Measurements from ENCODE around the gene RAD18.

RAD18 gene

DNA sequence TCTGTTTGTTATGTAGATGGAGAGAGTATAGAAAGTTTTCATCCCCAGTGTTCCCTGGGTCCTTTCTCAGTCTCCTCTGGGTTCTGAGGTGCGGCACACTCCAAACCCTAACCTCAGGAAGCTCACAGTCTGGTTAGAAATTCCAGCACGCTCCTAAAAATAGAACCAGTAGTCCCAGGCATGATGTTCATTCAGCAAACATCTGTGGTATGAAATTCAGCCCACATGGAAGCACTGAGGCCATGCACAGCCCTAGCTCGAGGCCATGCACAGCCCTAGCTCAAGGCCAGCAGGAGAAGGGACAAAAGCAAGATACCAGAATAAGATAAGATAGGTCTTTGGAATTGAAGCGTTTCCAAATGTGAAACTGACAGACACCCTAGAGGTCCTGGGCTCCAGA, 111.6 kb downstream of the RAD18 start:
- no peaks in the 10 kb centered on the region for H3K9me2 ChIP-seq (replicated peaks; ENCODE audit: low read depth, low read length)
- no peaks in the 10 kb centered on the region for H3K9me3 ChIP-seq (ENCODE audit: insufficient read depth, low read depth, low read length)
- H4K20me1 ChIP-seq (ENCODE audit: insufficient read depth, low read length, poor library complexity, severe bottlenecking), result no peaks in the 10 kb centered on the region
- no peaks in the 10 kb centered on the region for H3F3A ChIP-seq (ENCODE audit: low read depth)
- no peaks in the 10 kb centered on the region for H3K4me1 ChIP-seq (ENCODE audit: insufficient read depth, low read length, poor library complexity, severe bottlenecking)
- H3K79me2 ChIP-seq (ENCODE audit: insufficient read depth, low read length), result no peaks in the 10 kb centered on the region
- peaks cover 3% of the 10 kb centered on the region; the same call in 1 of the 2 replicates for H3K36me3 ChIP-seq (ENCODE audit: insufficient read depth, low read length)
- TF ChIP-seq, protein P1, sequence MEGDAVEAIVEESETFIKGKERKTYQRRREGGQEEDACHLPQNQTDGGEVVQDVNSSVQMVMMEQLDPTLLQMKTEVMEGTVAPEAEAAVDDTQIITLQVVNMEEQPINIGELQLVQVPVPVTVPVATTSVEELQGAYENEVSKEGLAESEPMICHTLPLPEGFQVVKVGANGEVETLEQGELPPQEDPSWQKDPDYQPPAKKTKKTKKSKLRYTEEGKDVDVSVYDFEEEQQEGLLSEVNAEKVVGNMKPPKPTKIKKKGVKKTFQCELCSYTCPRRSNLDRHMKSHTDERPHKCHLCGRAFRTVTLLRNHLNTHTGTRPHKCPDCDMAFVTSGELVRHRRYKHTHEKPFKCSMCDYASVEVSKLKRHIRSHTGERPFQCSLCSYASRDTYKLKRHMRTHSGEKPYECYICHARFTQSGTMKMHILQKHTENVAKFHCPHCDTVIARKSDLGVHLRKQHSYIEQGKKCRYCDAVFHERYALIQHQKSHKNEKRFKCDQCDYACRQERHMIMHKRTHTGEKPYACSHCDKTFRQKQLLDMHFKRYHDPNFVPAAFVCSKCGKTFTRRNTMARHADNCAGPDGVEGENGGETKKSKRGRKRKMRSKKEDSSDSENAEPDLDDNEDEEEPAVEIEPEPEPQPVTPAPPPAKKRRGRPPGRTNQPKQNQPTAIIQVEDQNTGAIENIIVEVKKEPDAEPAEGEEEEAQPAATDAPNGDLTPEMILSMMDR (conservative IDR thresholded peaks at IDR 0.05; ENCODE audit: low read length), result no peak
- no peak for TF ChIP-seq EZH2phosphoT487 (IDR thresholded peaks at IDR 0.05; ENCODE audit: borderline replicate concordance)
- H2AFZ ChIP-seq (ENCODE audit: low read length), result no peak overlapping the region
- H3K27me3 ChIP-seq (ENCODE audit: insufficient read depth, low read length, poor library complexity, severe bottlenecking), result no peaks in the 10 kb centered on the region
- no peak overlapping the region for H3K4me2 ChIP-seq (ENCODE audit: low read depth, low read length, poor library complexity, severe bottlenecking)
- H3K4me3 ChIP-seq (ENCODE audit: low read length, poor library complexity, severe bottlenecking), result no peak overlapping the region
- H3K9ac ChIP-seq (ENCODE audit: low read depth, low read length, poor library complexity, severe bottlenecking), result no peak overlapping the region

DNA sequence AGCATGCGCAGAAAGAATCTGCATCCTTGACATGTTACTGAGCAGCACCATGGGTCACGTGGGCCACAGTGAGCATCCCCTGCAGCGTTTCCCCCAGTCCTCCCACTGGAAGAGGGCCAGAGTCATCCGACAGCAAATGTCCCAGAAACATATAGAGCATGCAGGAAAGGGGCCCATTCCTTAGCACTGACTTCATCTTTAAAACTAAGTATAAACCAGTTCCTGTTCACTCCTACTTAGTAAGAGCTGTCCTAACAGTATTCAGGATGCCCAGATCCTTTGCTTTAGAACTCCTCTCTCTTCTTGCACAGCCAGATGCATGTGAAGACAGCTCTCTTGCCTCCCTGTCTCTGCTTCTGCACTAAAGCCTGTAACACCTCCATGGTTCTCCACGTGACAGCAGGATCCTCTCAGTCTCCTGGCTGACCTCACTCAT, 114.6 kb downstream of the RAD18 start:
- H3K4me2 ChIP-seq (ENCODE audit: low read depth, low read length, poor library complexity, severe bottlenecking), result no peak overlapping the region
- no peaks in the 10 kb centered on the region for H3K27me3 ChIP-seq (ENCODE audit: insufficient read depth, low read length, poor library complexity, severe bottlenecking)
- TF ChIP-seq, protein P1 (conservative IDR thresholded peaks at IDR 0.05; ENCODE audit: low read length), result no peak
- TF ChIP-seq EZH2phosphoT487 (IDR thresholded peaks at IDR 0.05; ENCODE audit: borderline replicate concordance), result no peak
- H3K4me3 ChIP-seq (ENCODE audit: low read length, poor library complexity, severe bottlenecking), result no peak overlapping the region
- H3K79me2 ChIP-seq (ENCODE audit: insufficient read depth, low read length), result no peaks in the 10 kb centered on the region
- H3K9me2 ChIP-seq (replicated peaks; ENCODE audit: low read depth, low read length), result no peaks in the 10 kb centered on the region
- H3K9ac ChIP-seq (ENCODE audit: low read depth, low read length, poor library complexity, severe bottlenecking), result no peak overlapping the region
- no peaks in the 10 kb centered on the region for H4K20me1 ChIP-seq (ENCODE audit: insufficient read depth, low read length, poor library complexity, severe bottlenecking)
- H3K9me3 ChIP-seq (ENCODE audit: insufficient read depth, low read depth, low read length), result no peaks in the 10 kb centered on the region
- H3K36me3 ChIP-seq (ENCODE audit: insufficient read depth, low read length), result no peaks in the 10 kb centered on the region
- no peaks in the 10 kb centered on the region for H3F3A ChIP-seq (ENCODE audit: low read depth)
- no peaks in the 10 kb centered on the region for H3K4me1 ChIP-seq (ENCODE audit: insufficient read depth, low read length, poor library complexity, severe bottlenecking)
- H2AFZ ChIP-seq (ENCODE audit: low read length), result no peak overlapping the region

DNA sequence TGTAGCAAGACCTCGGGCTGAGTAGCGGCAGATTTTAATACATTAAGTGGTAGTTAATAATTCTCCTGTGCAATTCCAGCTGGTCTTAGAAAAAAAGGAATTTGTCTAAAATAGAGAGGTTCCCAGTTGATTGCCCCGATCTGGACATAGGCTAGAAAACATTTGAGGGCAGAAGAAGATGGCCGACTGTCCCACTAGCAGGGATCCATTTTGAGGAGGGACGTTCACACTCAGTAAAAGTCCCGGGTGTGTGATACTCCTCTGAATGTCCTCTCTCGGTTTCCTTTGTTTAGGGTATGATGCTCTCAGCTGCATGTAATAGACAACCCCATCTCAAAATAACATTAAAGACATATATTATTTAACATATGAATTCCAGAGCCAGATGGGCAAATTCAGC, 116.0 kb downstream of the RAD18 start:
- no peaks in the 10 kb centered on the region for H3F3A ChIP-seq (ENCODE audit: low read depth)
- H3K9me3 ChIP-seq (ENCODE audit: insufficient read depth, low read depth, low read length), result no peaks in the 10 kb centered on the region
- H3K4me3 ChIP-seq (ENCODE audit: low read length, poor library complexity, severe bottlenecking), result no peak overlapping the region

More for the DNA sequence above, 116.0 kb downstream of the RAD18 start:
- no peak overlapping the region for H3K9ac ChIP-seq (ENCODE audit: low read depth, low read length, poor library complexity, severe bottlenecking)
- no peak overlapping the region for H3K4me2 ChIP-seq (ENCODE audit: low read depth, low read length, poor library complexity, severe bottlenecking)
- H3K9me2 ChIP-seq (replicated peaks; ENCODE audit: low read depth, low read length), result no peaks in the 10 kb centered on the region
- no peaks in the 10 kb centered on the region for H3K79me2 ChIP-seq (ENCODE audit: insufficient read depth, low read length)
- H3K36me3 ChIP-seq (ENCODE audit: insufficient read depth, low read length), result no peaks in the 10 kb centered on the region
- H3K27me3 ChIP-seq (ENCODE audit: insufficient read depth, low read length, poor library complexity, severe bottlenecking), result no peaks in the 10 kb centered on the region
- H3K4me1 ChIP-seq (ENCODE audit: insufficient read depth, low read length, poor library complexity, severe bottlenecking), result no peaks in the 10 kb centered on the region
- TF ChIP-seq EZH2phosphoT487 (IDR thresholded peaks at IDR 0.05; ENCODE audit: borderline replicate concordance), result no peak
- TF ChIP-seq, protein P1 (conservative IDR thresholded peaks at IDR 0.05; ENCODE audit: low read length), result no peak
- no peak overlapping the region for H2AFZ ChIP-seq (ENCODE audit: low read length)
- no peaks in the 10 kb centered on the region for H4K20me1 ChIP-seq (ENCODE audit: insufficient read depth, low read length, poor library complexity, severe bottlenecking)
